ENCODE results near the gene NSF. TPM values are rescaled to one million over a fixed set of nuclear protein-coding genes. Genes with fewer than 3 reads are reported as not detected.

The NSF gene
- total RNA-seq, 4 donors from 2014 or later: 19.9 to 23.8 (median 21.8) TPM

- TF ChIP-seq CTCF (IDR thresholded peaks at IDR 0.05): no peak
- DNase-seq (ENCODE audit: low spot score): no peak
- no peak for ATAC-seq (ENCODE audit: low FRiP score)
These were observed 205.0 kb downstream of the NSF start for GRCh38 chr17:46795379-46795952.

DNA sequence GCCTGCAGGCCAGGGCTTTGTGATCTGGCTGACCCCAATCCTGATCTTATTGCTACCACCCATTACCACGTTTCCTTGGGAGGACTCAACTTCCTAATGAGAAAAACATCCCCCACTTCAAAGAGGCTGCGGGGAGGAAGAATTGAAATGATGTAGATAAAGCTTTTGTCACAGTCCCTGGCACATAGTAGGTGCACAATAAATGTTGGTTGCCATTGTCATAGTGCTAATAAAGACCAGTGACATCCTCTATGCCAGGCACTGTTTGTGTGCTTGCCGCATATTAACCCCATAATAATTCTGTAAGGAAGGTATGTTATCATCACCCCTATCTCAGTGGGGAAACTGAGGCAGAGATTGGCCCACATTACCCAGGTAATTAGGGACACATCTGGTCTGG, 205.6 kb downstream of the NSF start:
- no peak for ATAC-seq (ENCODE audit: low FRiP score)
- no peak for TF ChIP-seq CTCF (IDR thresholded peaks at IDR 0.05)
- no peak for DNase-seq (ENCODE audit: low spot score)

DNA sequence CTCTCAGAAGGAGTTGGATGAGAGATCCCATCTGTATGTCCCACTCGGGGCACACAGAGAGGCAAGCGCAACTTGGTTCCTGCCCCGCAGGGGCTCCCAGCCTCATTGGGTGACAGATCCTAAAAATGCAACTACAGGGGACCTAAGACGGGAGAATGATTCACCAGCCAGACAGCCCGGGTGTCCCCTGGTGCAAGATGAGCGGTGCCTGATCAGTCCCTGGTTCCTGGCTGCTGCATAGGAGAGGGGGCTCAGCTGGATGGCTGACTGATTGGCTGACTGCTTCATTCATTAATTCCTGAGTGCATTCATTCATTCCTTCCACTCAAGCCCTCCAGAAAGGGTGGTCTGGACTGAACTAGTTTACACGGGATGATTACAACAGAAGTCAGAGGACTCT, 206.1 kb downstream of the NSF start:
- TF ChIP-seq CTCF (IDR thresholded peaks at IDR 0.05): no peak
- DNase-seq (ENCODE audit: low spot score) (no peak), ATAC-seq (ENCODE audit: low FRiP score) (no peak)

DNA sequence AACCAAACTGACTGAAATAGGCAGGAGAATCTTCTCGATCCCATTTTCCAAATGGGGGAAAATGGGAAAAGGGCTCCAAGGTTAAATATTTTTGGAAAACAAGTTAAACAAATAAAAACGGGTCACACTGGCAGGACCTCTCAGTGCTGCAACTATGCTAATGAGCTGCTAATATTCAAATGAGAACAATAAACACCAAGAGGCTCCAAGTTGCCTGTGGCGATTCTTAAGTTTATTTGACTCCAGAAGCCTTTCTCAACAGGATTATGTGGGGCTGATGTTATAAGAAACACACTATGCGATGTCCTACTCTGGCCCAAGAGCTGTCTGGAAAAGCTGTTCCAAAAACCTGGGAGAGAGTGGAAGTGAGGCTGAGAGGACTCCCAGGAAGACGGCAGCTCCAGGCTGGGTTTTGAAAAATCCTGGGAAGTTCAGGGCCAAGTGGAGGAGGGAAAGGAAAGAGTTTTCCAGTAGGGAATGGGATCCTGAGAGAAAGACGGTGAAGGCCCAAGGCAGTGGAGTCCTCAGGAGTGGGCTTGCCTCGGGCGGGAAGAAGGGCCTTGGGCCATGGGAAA, 206.6 kb downstream of the NSF start:
- ATAC-seq (ENCODE audit: low FRiP score): no peak
- no peak for DNase-seq (ENCODE audit: low spot score)
- TF ChIP-seq CTCF (IDR thresholded peaks at IDR 0.05): no peak

GRCh38 chr17:46800573-46800972, 210.1 kb downstream of the NSF start:
- no peak for TF ChIP-seq CTCF (IDR thresholded peaks at IDR 0.05)
- ATAC-seq (ENCODE audit: low FRiP score) (no peak), DNase-seq (ENCODE audit: low spot score) (no peak)

- no peak for ATAC-seq (ENCODE audit: low FRiP score)
- no peak for DNase-seq (ENCODE audit: low spot score)
- no peak for TF ChIP-seq CTCF (IDR thresholded peaks at IDR 0.05)
These were observed 212.3 kb downstream of the NSF start for GRCh38 chr17:46802800-46803199.

GRCh38 chr17:46803544-46803943, 213.1 kb downstream of the NSF start:
- DNase-seq (ENCODE audit: low spot score): no peak
- no peak for ATAC-seq (ENCODE audit: low FRiP score)
- no peak for TF ChIP-seq CTCF (IDR thresholded peaks at IDR 0.05)
